Activated CD4-positive, alpha-beta T cell treated with anti-CD3 and anti-CD28 coated beads, Interleukin-2, amount 10 ng/mL, durations not matched to agents 7 days and 5 days (primary cell): ENCODE measurements around the gene BDKRB2. TPM values are rescaled to one million over a fixed set of nuclear protein-coding genes. Genes with fewer than 3 reads are reported as not detected.

ENCODE experiments used
- CTCF ChIA-PET: fragments of 350-600 bp; sonication (Branson Sonifier 250); formaldehyde crosslinking; loops from one replicate; lab custom pipeline; 2021; ENCODE audit warnings: antibody characterized with exemption; lab: Charles Lee
- POLR2A ChIA-PET: fragments of 350-600 bp; sonication (Branson Sonifier 250); formaldehyde crosslinking; loops from one replicate; lab custom pipeline; 2021; ENCODE audit warnings: antibody characterized with exemption; lab: Charles Lee
- DNase-seq: peaks from one replicate; pipeline ENCODE4 v3.0.0-alpha.2; 2020
- H3K27ac Mint-ChIP-seq: one replicate; pipeline ENCODE4 v1.8.0; 2021; ENCODE audit warnings: mild to moderate bottlenecking, moderate library complexity, mixed read lengths
- H3K27me3 Mint-ChIP-seq: one replicate; pipeline ENCODE4 v1.8.0; 2021; ENCODE audit warnings: mixed read lengths
- H3K36me3 Mint-ChIP-seq: one replicate; pipeline ENCODE4 v1.8.0; 2021; ENCODE audit warnings: low read depth, mixed read lengths
- H3K4me1 Mint-ChIP-seq: one replicate; pipeline ENCODE4 v1.8.0; 2021; ENCODE audit warnings: mixed read lengths
- H3K4me3 Mint-ChIP-seq: one replicate; pipeline ENCODE4 v1.8.0; 2021; ENCODE audit warnings: mild to moderate bottlenecking, moderate library complexity, mixed read lengths
- H3K9me3 Mint-ChIP-seq: one replicate; pipeline ENCODE4 v1.8.0; 2021; ENCODE audit warnings: mixed read lengths
- total RNA-seq, 2 experiments: library from RNA; stranded (reverse); gene quantifications; one replicate each; pipeline ENCODE4 v1.2.3, GENCODE V29; 2021

BDKRB2 gene
- total RNA-seq, 2 experiments from 2014 or later: not detected

GRCh38 chr14:96284430-96284829 lies 79.8 kb downstream of the BDKRB2 start:
- Mint-ChIP-seq H3K27me3 (no peaks in the 10 kb centered on the region), H3K9me3 (no peaks in the 10 kb centered on the region), H3K27ac (no peak overlapping the region), H3K4me3 (no peak overlapping the region), H3K36me3 (peaks cover 12% of the 10 kb centered on the region), H3K4me1 (no peaks in the 10 kb centered on the region)
- POLR2A ChIA-PET: interaction anchor here (0.6 kb wide), 1 partner anchor 445 kb away, joined by 3 read pairs; no protein-coding TSS in a partner anchor
- CTCF ChIA-PET: no interaction called here
- DNase-seq: no peak

GRCh38 chr14:96285667-96286066 lies 81.0 kb downstream of the BDKRB2 start:
- Mint-ChIP-seq H3K27ac (no peak overlapping the region), H3K4me1 (no peaks in the 10 kb centered on the region), H3K9me3 (no peaks in the 10 kb centered on the region), H3K27me3 (no peaks in the 10 kb centered on the region), H3K4me3 (no peak overlapping the region), H3K36me3 (peaks cover 15% of the 10 kb centered on the region)
- no peak for DNase-seq
- ChIA-PET POLR2A (no interaction called here), CTCF (no interaction called here)

GRCh38 chr14:96286251-96286650 lies 81.6 kb downstream of the BDKRB2 start:
- no peaks in the 10 kb centered on the region for H3K27me3 Mint-ChIP-seq
- ChIA-PET CTCF (no interaction called here), POLR2A (no interaction called here)
- H3K27ac Mint-ChIP-seq: no peak overlapping the region
- DNase-seq: no peak
- H3K9me3 Mint-ChIP-seq: no peaks in the 10 kb centered on the region
- H3K4me1 Mint-ChIP-seq: no peaks in the 10 kb centered on the region
- H3K4me3 Mint-ChIP-seq: no peak overlapping the region
- H3K36me3 Mint-ChIP-seq: peaks cover 15% of the 10 kb centered on the region

- H3K9me3 Mint-ChIP-seq: no peaks in the 10 kb centered on the region
- DNase-seq: no peak
- H3K4me3 Mint-ChIP-seq: no peak overlapping the region
- H3K27me3 Mint-ChIP-seq: no peaks in the 10 kb centered on the region
- peaks cover 15% of the 10 kb centered on the region for H3K36me3 Mint-ChIP-seq
- CTCF ChIA-PET: interaction anchor here (0.6 to 1.0 kb wide), 3 partner anchors 9 to 164 kb away, joined by 3 to 8 read pairs (median 5); no protein-coding TSS in a partner anchor
- H3K4me1 Mint-ChIP-seq: no peaks in the 10 kb centered on the region
- POLR2A ChIA-PET: no interaction called here
- no peak overlapping the region for H3K27ac Mint-ChIP-seq
Observed at GRCh38 chr14:96287856-96288255, 83.2 kb downstream of the BDKRB2 start.

Other genes with a start within 250 kb of the BDKRB2 start
- gene C14orf132, start 165.5 kb upstream of the BDKRB2 start, total RNA-seq: 1 to 10 TPM; 1.2 to 1.5 TPM
- gene BDKRB1, start 51.4 kb downstream of the BDKRB2 start, total RNA-seq: not detected
- 10 to 100 TPM; 17.2 to 18.9 TPM for gene ATG2B, start 158.5 kb downstream of the BDKRB2 start, total RNA-seq
- gene GSKIP, start 158.7 kb downstream of the BDKRB2 start, total RNA-seq: 10 to 100 TPM; 17.3 to 23.9 TPM
- under 1 TPM; 0.56 to 0.74 TPM for gene AK7, start 187.3 kb downstream of the BDKRB2 start, total RNA-seq